Measurements from ENCODE around the gene RHBDD3.

- TF ChIP-seq CTCF (IDR thresholded peaks at IDR 0.05) (no peak), POLR2A (IDR thresholded peaks at IDR 0.05) (no peak)
Observed at GRCh38 chr22:29299136-29299900, 31.5 kb upstream of the RHBDD3 start.

Measured in heart left ventricle (tissue), 13 donors.